Type B pancreatic cell (in vitro differentiated cells): ENCODE measurements around the gene SLC29A3. TPM values are rescaled to one million over a fixed set of nuclear protein-coding genes. Genes with fewer than 3 reads are reported as not detected.
"Not testable (repeated sequence)": the region's sequence is repeated elsewhere in the genome, so short reads cannot be mapped to it uniquely, and the experiment has no call there.

Experiments
- DNase-seq: peaks from one replicate; pipeline ENCODE4 v3.0.0; 2021; ENCODE audit warnings: mixed read lengths; ENCODE audit not compliant: unreplicated experiment; ENCODE audit errors: extremely low spot score
- H3K27ac Mint-ChIP-seq: 2 replicates; pipeline ENCODE4 v1.8.0; 2021; ENCODE audit warnings: mild to moderate bottlenecking, mixed read lengths
- H3K27me3 Mint-ChIP-seq: 2 replicates; pipeline ENCODE4 v1.8.0; 2021; ENCODE audit warnings: mixed read lengths
- H3K36me3 Mint-ChIP-seq: 2 replicates; pipeline ENCODE4 v1.8.0; 2021; ENCODE audit warnings: mixed read lengths
- H3K4me1 Mint-ChIP-seq: one replicate; pipeline ENCODE4 v1.8.0; 2021; ENCODE audit warnings: mixed read lengths; ENCODE audit not compliant: unreplicated experiment
- H3K4me3 Mint-ChIP-seq: 2 replicates; pipeline ENCODE4 v1.8.0; 2021; ENCODE audit warnings: mild to moderate bottlenecking, mixed read lengths
- H3K9me3 Mint-ChIP-seq: 2 replicates; pipeline ENCODE4 v1.8.0; 2021; ENCODE audit warnings: mixed read lengths
- total RNA-seq: library from RNA; stranded (reverse); gene quantifications from 2 replicates; pipeline ENCODE4 v1.2.1, GENCODE V29; 2021; ENCODE audit warnings: low replicate concordance
- TF ChIP-seq, protein P1 (sequence below): fragments of 200-600 bp; sonication (generic); conservative IDR thresholded peaks from 2 replicates; pipeline ENCODE4 v1.5.0; 2021; ENCODE audit warnings: antibody characterized with exemption, mild to moderate bottlenecking

SLC29A3 gene
- total RNA-seq, 1 donor from 2014 or later, result 8.8 TPM

- Mint-ChIP-seq H3K27ac (no peak overlapping the region), H3K4me3 (no peak overlapping the region)
These were observed 38.8 kb downstream of the SLC29A3 start for GRCh38 chr10:71357792-71358265.

DNA sequence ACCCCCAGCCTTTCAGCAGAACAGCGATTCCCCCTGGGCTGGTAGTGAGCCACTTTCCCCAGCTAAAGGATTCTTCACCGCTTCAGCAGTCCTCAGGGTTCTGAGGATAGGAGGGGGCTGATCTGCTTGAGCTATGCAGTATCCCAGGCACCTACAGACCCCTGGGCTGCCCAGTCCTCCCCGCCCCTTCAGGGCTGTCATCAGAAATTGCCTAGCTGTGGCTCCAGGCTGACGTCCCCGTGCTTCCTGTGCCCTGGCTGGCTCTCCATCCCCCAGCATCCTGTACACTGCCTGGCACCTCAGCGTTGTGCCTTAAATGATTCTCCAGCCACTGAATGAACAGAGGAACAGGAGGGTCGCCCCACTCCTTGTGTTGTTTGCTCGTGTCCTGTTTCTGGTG lies 39.2 kb downstream of the SLC29A3 start:
- peaks cover 18% of the 10 kb centered on the region for H3K36me3 Mint-ChIP-seq
- no peaks in the 10 kb centered on the region for H3K9me3 Mint-ChIP-seq
- DNase-seq, result no peak
- H3K27ac Mint-ChIP-seq, result no peak overlapping the region
- no peaks in the 10 kb centered on the region for H3K27me3 Mint-ChIP-seq
- TF ChIP-seq, protein P1, sequence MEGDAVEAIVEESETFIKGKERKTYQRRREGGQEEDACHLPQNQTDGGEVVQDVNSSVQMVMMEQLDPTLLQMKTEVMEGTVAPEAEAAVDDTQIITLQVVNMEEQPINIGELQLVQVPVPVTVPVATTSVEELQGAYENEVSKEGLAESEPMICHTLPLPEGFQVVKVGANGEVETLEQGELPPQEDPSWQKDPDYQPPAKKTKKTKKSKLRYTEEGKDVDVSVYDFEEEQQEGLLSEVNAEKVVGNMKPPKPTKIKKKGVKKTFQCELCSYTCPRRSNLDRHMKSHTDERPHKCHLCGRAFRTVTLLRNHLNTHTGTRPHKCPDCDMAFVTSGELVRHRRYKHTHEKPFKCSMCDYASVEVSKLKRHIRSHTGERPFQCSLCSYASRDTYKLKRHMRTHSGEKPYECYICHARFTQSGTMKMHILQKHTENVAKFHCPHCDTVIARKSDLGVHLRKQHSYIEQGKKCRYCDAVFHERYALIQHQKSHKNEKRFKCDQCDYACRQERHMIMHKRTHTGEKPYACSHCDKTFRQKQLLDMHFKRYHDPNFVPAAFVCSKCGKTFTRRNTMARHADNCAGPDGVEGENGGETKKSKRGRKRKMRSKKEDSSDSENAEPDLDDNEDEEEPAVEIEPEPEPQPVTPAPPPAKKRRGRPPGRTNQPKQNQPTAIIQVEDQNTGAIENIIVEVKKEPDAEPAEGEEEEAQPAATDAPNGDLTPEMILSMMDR, result no peak
- no peak overlapping the region for H3K4me3 Mint-ChIP-seq
- peaks cover 9% of the 10 kb centered on the region for H3K4me1 Mint-ChIP-seq

More at GRCh38 chr10:71357792-71358265, 38.8 kb downstream of the SLC29A3 start:
- H3K4me1 Mint-ChIP-seq, result peaks cover 9% of the 10 kb centered on the region
- no peaks in the 10 kb centered on the region for H3K9me3 Mint-ChIP-seq
- TF ChIP-seq, protein P1, result no peak
- DNase-seq, result no peak
- no peaks in the 10 kb centered on the region for H3K27me3 Mint-ChIP-seq
- peaks cover 18% of the 10 kb centered on the region for H3K36me3 Mint-ChIP-seq

GRCh38 chr10:71358906-71359305 lies 39.8 kb downstream of the SLC29A3 start:
- DNase-seq, H3K4me3 Mint-ChIP-seq, H3K27me3 Mint-ChIP-seq, H3K4me1 Mint-ChIP-seq, H3K27ac Mint-ChIP-seq, H3K9me3 Mint-ChIP-seq: not testable (repeated sequence)
- peaks cover 18% of the 10 kb centered on the region for H3K36me3 Mint-ChIP-seq

- TF ChIP-seq, protein P1, result no peak
- H3K36me3 Mint-ChIP-seq, result peaks cover 18% of the 10 kb centered on the region
- no peak overlapping the region for H3K4me3 Mint-ChIP-seq
- H3K9me3 Mint-ChIP-seq, result no peaks in the 10 kb centered on the region
- peaks cover 9% of the 10 kb centered on the region for H3K4me1 Mint-ChIP-seq
- no peaks in the 10 kb centered on the region for H3K27me3 Mint-ChIP-seq
- DNase-seq, result no peak
- H3K27ac Mint-ChIP-seq, result no peak overlapping the region
These were observed 40.4 kb downstream of the SLC29A3 start for GRCh38 chr10:71359364-71360046.

DNA sequence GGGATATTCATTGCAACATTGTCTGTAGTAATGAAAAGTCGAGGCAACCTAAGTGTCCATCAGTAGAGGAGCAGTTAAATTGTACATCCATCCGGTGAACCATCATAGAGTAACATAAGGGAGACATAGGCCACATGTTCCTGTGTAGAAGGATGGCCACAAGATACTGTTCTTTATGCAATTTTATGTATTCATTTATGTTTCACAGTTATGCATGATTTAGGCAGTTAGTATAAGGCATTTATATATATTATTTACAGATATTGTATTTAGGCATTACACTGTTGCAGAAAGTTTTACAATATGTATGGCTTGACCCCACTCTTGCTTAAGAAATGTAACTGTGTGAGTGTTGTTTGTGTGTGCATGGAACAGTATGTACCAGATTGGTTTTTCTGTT lies 41.7 kb downstream of the SLC29A3 start:
- H3K27ac Mint-ChIP-seq, result no peak overlapping the region
- H3K4me1 Mint-ChIP-seq, result peaks cover 9% of the 10 kb centered on the region
- H3K36me3 Mint-ChIP-seq, result peaks cover 18% of the 10 kb centered on the region
- TF ChIP-seq, protein P1, result no peak
- H3K9me3 Mint-ChIP-seq, result no peaks in the 10 kb centered on the region
- H3K4me3 Mint-ChIP-seq, result no peak overlapping the region
- no peaks in the 10 kb centered on the region for H3K27me3 Mint-ChIP-seq
- DNase-seq, result no peak

DNA sequence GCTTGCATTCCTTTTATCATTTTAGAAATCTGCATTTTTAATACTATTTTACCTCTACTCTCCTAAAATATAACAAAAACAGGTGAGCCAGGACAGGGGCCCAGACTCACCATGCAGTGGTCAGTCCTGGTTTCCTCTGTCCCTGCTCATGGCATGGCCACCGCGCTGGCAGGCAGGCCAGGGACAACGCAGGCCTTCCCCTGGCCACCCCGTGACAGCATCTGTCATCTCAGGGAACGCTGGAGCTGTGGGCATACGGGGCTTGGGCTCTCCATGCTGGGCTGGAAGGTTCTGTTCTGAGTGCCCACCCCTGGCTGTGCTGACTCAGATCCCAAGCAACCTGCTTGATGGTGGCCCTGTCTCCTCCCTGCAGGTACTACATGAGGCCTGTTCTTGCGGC lies 42.5 kb downstream of the SLC29A3 start:
- Mint-ChIP-seq H3K9me3 (no peaks in the 10 kb centered on the region), H3K27ac (no peak overlapping the region), H3K36me3 (peaks cover 18% of the 10 kb centered on the region), H3K4me1 (peaks cover 9% of the 10 kb centered on the region), H3K4me3 (no peak overlapping the region), H3K27me3 (no peaks in the 10 kb centered on the region)
- TF ChIP-seq, protein P1, result no peak
- DNase-seq, result no peak
